ENCODE data around the gene PIM2.

The PIM2 gene

GRCh38 chrX:48935301-48935670 is 16.5 kb upstream of the PIM2 start:
- no peak for DNase-seq (ENCODE audit: low read depth)

DNA sequence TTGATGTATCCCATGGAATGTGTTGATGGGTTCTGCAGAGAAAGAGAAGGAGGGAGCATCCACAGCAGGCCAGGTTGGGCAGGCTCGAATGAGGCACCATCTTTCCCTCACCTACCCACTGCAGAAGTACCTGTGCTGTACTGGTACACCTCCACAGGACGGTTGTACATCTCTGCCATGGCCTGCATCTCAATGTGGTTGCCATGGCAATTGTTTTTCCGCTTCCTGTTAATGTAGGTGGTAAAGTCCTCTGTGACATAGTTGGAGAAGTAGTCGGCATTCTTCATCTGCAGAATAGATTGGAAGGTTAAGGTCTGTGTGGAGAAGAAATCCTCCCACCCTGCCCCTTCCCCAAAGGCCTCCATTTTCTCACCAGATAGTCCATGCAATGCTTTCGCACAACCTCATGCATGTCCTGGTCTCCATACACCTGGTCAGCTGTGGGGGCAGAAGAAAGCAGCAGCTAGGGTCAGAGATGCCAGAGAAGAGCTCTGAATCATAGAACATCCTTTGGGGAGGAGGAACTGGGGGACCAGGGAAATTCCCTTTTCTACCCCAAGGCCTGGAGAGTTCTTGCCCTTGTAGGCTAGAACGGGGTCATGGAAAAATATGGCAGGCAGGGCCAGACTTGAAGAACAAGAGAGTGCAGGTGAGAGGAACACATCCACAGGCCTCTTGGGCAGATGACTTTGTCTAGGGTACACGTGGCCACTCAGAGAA is 15.9 kb upstream of the PIM2 start:
- DNase-seq (ENCODE audit: low read depth): no peak

- DNase-seq (ENCODE audit: low read depth): no peak
Measured at GRCh38 chrX:48933757-48934156, 14.9 kb upstream of the PIM2 start.

DNA sequence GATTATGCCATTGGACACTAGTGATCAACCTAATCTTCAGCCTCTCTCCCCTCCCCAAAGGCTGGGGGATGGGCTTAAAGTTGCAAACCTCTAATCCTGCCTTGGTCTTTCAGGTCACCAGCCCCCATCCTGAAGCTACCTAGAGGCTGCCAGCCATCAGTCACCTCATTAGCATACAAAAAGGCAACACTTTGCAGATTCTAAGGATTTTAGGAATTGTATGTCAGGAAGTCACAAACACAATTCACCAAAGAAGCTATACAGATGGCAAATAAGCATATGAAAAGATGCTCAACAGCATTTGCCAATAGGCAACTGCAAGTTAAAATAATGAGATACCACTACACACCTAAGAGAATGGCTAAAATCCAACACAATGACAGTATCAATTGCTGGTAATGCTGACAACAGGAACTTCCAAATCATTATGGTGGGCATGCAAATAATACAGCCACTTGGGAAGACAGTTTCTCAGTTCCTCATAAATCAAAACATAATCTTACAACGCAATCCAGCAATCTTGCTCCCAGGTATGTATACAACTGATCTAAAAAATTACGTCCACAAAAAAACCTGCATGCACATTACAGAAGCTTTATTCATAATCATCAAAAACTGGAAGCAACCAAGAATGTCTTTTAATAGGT is 9.0 kb upstream of the PIM2 start:
- DNase-seq (ENCODE audit: low read depth): no peak

GRCh38 chrX:48927123-48927522 is 8.3 kb upstream of the PIM2 start:
- DNase-seq (ENCODE audit: low read depth): no peak

GRCh38 chrX:48924270-48924669 is 5.4 kb upstream of the PIM2 start:
- no peak for DNase-seq (ENCODE audit: low read depth)

- DNase-seq (ENCODE audit: low read depth): no peak
Measured at GRCh38 chrX:48923771-48924170, 4.9 kb upstream of the PIM2 start.

- no peak for DNase-seq (ENCODE audit: low read depth)
Measured at GRCh38 chrX:48920718-48921104, 1.9 kb upstream of the PIM2 start.

DNA sequence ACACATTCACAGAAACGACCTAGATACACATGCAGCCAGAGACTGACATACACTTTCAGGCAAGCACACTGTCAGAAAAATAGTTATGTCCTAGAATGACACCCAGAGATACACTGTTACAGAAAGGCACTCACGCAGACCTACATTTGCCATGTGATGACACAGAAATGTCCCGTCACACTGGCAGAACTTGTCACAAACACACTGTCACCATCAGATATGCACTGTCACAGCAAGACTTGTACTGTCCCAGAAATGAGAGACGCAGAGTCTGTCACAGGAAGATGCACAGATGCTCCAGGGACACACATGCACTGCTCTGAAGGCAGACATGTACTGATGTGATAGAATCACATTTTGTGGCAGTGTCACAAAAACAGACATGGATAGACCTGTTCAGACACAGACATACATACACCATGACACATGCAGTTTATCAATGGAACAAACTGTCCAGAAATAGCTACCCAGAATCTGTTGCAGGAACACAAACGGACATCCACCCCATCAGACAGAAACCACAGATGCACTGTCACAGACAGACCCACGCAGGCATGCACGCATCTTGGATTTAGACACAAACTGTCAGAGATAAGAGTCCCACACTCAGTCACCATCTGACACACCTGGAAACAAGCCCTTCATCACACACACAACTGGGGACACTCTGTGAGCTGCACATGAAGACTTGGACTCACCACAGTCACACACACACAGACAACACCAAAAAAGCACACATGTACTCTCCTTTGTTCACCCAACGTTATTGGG is 1.3 kb upstream of the PIM2 start:
- no peak for DNase-seq (ENCODE audit: low read depth)

- no peak for DNase-seq (ENCODE audit: low read depth)
Measured at GRCh38 chrX:48919360-48919841, 577 bp upstream of the PIM2 start.

DNA sequence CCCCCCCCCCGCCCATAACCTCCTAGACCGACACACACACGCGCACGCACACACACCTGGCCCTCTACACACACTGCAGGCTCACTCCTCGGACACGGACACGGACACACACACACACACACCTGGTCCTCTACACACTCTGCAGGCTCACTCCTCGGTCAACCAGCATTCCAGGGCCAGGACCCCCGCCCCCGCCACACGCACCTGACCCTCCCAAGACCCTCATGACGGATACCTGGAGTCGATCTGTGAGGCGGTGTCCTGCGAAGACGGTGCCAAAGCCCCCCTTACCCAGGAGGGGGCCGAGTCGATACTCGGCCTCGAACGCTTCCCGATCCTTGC is 552 bp downstream of the PIM2 start:
- no peak for DNase-seq (ENCODE audit: low read depth)

DNA sequence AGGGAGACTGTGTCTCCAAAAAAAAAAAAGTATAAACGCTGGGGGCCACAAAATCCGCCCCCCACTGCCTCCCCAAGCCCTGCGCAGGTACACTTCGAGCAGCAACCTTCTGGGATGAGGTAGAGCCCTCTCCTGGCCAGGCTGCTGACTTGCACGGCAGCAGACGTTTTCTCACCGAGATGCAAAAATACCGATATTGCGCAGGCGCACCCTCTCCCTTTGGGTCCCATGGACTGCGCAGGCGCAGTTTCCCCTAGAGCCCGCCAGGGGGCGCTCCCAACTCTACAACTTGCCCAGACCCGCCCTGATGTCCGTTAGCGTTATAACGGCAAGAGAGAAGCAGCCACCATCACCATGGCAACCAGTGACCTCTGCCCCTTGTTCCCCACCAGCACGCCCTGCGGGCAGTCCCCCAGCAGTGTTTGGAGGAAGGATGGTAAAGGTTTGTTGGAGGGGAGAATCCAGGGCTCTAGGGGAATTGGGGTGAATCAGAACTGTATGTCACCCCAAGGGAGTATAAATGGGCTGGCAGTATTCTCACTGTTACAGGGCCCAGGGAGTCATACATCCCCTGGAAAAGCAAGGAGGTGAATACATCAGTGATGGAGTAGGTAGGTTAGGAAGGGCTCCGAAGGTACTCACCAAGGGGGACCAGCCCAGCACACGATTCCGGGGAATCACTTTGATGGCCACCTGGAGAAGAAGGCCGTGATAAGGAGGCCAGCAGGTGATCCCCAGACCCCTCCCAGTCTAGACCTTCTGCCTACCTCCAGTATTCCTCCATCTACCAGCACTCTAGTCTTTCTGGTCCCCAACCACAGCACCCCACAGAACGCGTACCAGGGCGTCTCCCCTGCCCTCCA is 1.5 kb downstream of the PIM2 start:
- DNase-seq (ENCODE audit: low read depth): peak; percentile 68

DNA sequence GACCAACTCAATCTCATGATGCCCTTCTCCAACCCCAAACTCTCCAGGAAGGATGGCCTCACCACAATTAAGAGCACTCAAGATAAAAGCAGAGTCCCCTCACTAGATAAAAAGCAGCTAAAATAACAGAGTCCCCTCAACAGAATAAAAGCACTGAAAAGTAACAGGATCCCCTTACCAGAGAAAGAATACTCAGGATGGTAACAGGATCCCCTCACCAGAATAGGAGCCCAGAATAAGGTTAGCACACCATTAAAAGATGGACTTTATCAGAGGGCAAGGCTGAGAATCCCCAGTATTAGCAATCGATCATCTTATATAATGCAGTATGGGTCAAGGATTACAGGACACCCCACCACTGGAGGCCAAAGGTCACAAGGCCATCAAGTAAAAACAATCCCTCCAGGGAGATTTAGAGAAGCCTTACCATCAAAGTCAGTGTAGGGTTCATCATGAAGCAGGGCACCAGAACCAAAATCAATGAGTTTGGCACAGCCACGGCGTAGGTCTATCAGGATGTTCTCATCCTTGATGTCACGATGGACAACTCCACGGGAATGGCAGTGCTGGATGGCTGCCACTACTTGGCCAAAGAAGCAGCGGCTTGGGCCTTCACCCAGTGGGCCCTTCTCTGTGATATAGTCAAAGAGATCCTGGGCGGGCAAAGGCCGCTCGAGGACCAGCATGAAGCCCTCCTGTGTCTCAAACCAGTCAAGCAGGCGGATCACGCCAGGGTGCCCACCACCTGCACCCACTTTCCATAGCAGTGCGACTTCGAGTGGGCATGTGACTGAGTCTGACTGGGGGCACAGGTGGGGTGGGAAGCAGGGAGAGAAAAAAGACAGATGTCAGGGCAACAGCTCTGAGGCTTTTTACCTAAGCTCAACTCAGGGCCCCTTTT is 4.0 kb downstream of the PIM2 start:
- DNase-seq (ENCODE audit: low read depth): no peak

DNA sequence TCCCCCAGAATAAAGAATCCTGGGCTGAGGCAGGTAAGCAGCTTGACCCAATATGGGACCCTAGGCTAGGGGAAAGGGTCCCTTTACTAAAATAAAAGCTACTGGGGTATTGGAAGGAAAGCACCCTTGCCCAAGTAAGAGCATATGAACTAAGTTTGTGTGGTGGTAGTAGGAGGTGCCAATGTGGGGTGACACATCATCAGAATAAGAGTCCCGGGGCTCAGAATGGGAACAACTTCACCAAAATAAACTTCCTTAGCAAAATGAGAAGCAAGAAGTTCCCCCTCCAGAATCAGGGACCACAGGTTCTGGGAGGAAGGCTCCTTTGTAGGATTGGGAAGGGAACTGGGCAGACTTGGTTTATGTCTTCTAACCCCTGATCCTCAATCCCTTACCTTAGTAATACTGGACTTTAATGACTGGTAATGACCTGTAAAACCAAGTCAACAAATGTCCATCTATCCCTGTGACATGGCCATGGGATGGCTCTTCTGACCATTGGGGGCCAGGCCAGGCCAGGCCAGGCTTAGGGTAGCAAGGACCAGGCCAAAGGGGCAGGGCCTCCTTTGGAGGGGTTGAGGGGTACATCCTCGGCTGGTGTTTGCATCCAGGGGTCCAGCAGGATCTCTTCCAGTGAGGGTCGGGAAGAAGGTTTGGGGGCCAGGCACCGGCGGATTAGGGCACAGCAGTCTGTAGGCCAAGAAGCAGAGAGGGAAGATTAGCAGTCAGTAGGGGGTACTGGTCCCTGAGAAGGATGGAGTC is 5.0 kb downstream of the PIM2 start:
- DNase-seq (ENCODE audit: low read depth): no peak

DNA sequence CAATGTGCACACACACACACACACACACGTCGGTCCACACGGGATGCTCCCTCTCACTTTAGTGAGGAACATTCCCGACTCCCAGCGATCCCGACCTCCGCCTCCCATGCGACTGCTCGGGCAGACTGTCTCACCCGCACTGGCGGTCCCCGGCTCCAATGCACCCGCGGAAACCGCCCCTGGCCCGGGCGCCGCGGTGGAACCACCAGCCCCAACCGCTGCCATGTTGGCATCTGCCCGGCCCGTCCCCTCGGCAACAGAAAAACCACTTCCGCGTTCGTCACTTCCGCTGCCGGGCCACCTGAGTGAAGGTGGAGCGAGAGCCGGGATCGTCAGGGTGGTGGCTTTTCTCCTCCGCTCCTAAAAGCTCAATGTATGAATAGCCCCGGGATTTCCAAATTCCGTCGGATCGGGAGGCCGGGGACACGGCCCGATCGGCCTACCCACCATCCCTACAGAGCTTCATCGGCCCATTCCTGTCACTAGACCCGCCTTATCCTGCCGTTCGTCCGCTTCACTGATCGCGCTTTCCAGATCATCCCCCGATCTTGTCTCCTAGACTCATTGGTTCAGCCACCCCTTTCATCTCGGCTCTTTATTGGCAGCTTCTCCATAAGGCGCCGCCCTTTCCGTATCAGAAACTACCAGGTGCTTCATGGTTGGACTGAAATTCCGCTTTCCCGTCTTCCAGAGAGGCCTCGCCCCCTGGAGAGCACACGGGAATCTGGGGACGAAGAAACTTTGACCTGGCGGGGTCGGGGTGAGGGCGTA is 7.2 kb downstream of the PIM2 start, which contains the start of gene SLC35A2:
TSS of gene SLC35A2 (minus strand) at position 235 of the 771 bp plus-strand sequence. CDS start at position 225, 10 bp downstream.
- peak; percentile 81 for DNase-seq (ENCODE audit: low read depth)

GRCh38 chrX:48910926-48911411 is 7.9 kb downstream of the PIM2 start:
- DNase-seq (ENCODE audit: low read depth): no peak

GRCh38 chrX:48909703-48910294 is 9.0 kb downstream of the PIM2 start:
- DNase-seq (ENCODE audit: low read depth): no peak

GRCh38 chrX:48908600-48908999 is 10.2 kb downstream of the PIM2 start:
- no peak for DNase-seq (ENCODE audit: low read depth)
